HL-60 (cell line): Measurements from ENCODE around the gene DVL1.
A peak's percentile ranks its signal among the peaks of the same experiment; 100 is the strongest.

Experiments used
- DNase-seq, 2 experiments: peaks; one replicate each; pipeline ENCODE4 v3.0.0-alpha.2; 2010 to 2020; ENCODE audit warnings: low read depth in 1 of 2, low spot score in 1 of 2
- H3K27ac ChIP-seq: fragments of 250-450 bp; sonication (Bioruptor Pico); replicated peaks from 2 replicates; pipeline ENCODE4 v1.5.1; 2020; ENCODE audit warnings: mild to moderate bottlenecking, moderate library complexity
- H3K27me3 ChIP-seq: fragments of 250-450 bp; sonication (Bioruptor Pico); 2 replicates; pipeline ENCODE4 v1.5.1; 2021; ENCODE audit warnings: mild to moderate bottlenecking, moderate library complexity; ENCODE audit not compliant: insufficient read depth, poor library complexity, severe bottlenecking
- H3K4me3 ChIP-seq: replicated peaks from 2 replicates; pipeline ENCODE4 v1.5.1; 2011; ENCODE audit warnings: mild to moderate bottlenecking, control low read depth, low read length; ENCODE audit not compliant: insufficient read depth
- GABPA ChIP-seq: IDR thresholded peaks from 2 replicates; pipeline ENCODE4 v1.6.1; 2012; ENCODE audit warnings: low read depth
- POLR2AphosphoS5 ChIP-seq: IDR thresholded peaks from 2 replicates; pipeline ENCODE4 v1.6.1; 2012; ENCODE audit warnings: low read depth
- SPI1 ChIP-seq: IDR thresholded peaks from 2 replicates; pipeline ENCODE4 v1.6.1; 2012; ENCODE audit warnings: low read depth, mild to moderate bottlenecking, borderline replicate concordance
- TF ChIP-seq, protein P1 (sequence below): IDR thresholded peaks from 2 replicates; pipeline ENCODE4 v1.6.1; 2012; ENCODE audit warnings: low read depth; ENCODE audit not compliant: insufficient replicate concordance
- TF ChIP-seq, protein P2 (sequence below): IDR thresholded peaks from one replicate; pipeline ENCODE4 v1.5.1; 2011; ENCODE audit warnings: low read length, control low read depth, inconsistent platforms; ENCODE audit not compliant: insufficient read depth

Gene DVL1

DNA sequence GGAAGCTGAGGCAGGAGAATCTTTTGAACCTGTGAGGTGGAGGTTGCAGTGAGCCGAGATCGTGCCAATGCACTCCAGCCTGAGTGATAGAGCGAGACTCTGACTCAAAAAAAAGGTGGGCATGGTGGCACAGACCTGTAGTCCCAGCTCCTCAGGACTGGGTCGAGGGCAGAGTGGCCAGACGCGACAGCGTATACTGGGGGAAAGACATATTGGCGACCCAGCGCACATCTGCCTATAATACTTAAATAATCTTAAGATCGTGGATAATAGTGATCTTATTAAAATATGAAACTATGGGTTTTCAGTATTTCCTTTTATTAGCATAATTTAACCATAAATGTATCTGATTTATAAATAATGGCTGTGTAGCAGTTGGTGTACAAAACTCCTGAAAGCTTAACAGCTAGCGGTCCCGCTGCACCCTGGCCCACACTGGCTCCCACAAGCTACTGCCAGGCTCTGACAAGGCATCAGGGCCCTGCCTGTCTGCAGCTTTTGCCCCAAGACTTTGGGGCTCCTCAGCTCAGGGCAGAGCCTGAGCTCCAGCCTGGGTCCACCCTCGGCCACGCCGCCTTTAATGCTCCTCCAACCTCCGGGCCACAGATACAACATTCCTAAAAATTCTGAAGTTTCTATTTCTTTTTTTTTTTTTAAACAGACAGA lies 28.5 kb upstream of the DVL1 start:
- H3K27me3 ChIP-seq, result no peaks in the 10 kb centered on the region
- TF ChIP-seq, protein P1, sequence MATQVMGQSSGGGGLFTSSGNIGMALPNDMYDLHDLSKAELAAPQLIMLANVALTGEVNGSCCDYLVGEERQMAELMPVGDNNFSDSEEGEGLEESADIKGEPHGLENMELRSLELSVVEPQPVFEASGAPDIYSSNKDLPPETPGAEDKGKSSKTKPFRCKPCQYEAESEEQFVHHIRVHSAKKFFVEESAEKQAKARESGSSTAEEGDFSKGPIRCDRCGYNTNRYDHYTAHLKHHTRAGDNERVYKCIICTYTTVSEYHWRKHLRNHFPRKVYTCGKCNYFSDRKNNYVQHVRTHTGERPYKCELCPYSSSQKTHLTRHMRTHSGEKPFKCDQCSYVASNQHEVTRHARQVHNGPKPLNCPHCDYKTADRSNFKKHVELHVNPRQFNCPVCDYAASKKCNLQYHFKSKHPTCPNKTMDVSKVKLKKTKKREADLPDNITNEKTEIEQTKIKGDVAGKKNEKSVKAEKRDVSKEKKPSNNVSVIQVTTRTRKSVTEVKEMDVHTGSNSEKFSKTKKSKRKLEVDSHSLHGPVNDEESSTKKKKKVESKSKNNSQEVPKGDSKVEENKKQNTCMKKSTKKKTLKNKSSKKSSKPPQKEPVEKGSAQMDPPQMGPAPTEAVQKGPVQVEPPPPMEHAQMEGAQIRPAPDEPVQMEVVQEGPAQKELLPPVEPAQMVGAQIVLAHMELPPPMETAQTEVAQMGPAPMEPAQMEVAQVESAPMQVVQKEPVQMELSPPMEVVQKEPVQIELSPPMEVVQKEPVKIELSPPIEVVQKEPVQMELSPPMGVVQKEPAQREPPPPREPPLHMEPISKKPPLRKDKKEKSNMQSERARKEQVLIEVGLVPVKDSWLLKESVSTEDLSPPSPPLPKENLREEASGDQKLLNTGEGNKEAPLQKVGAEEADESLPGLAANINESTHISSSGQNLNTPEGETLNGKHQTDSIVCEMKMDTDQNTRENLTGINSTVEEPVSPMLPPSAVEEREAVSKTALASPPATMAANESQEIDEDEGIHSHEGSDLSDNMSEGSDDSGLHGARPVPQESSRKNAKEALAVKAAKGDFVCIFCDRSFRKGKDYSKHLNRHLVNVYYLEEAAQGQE, result no peak
- TF ChIP-seq, protein P2, sequence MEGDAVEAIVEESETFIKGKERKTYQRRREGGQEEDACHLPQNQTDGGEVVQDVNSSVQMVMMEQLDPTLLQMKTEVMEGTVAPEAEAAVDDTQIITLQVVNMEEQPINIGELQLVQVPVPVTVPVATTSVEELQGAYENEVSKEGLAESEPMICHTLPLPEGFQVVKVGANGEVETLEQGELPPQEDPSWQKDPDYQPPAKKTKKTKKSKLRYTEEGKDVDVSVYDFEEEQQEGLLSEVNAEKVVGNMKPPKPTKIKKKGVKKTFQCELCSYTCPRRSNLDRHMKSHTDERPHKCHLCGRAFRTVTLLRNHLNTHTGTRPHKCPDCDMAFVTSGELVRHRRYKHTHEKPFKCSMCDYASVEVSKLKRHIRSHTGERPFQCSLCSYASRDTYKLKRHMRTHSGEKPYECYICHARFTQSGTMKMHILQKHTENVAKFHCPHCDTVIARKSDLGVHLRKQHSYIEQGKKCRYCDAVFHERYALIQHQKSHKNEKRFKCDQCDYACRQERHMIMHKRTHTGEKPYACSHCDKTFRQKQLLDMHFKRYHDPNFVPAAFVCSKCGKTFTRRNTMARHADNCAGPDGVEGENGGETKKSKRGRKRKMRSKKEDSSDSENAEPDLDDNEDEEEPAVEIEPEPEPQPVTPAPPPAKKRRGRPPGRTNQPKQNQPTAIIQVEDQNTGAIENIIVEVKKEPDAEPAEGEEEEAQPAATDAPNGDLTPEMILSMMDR, result no peak
- no peak for TF ChIP-seq SPI1
- TF ChIP-seq POLR2AphosphoS5, result no peak
- no peak for TF ChIP-seq GABPA
- H3K4me3 ChIP-seq, result no peak overlapping the region
- H3K27ac ChIP-seq, result no peak overlapping the region
- DNase-seq, result no peak

DNA sequence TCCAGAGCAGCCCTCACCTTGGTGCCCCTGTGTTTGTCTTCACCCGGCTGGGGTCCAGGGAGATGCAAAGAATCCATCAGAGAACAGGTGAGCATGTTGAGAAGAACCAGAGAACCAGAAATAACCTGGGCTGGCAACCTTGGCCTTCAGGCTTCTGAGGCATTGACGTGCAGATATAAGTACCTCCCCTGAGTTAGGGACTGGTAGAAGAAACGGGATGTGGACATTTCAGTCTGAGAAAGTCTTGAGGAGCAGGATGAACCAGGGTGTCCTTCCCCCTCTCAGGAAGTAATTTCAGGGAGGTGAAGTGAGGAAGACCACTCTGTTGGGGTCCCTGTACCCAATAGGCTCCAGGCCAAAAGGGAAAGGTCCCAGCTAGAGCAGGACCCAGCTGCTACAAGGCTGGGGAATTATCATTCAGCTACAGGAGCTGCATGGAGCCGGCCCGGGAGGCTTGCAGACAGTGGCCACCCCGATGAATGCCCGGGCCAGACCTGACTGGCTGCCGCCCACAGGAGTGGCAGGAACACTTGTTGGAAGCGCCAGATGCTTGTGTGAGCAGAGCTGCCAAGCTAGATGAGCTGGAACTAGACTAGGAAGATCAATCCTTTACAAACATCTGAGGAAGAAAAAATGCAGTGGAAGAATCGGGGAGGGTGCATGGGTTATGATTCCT lies 27.5 kb upstream of the DVL1 start:
- Histone ChIP-seq H3K4me3 (no peak overlapping the region; the same call in 1 of the 2 replicates), H3K27ac (peak overlapping the region; percentile 91), H3K27me3 (no peaks in the 10 kb centered on the region)
- no peak for DNase-seq
- TF ChIP-seq POLR2AphosphoS5 (no peak), SPI1 (no peak), GABPA (no peak)
- TF ChIP-seq, protein P1, result no peak

DNA sequence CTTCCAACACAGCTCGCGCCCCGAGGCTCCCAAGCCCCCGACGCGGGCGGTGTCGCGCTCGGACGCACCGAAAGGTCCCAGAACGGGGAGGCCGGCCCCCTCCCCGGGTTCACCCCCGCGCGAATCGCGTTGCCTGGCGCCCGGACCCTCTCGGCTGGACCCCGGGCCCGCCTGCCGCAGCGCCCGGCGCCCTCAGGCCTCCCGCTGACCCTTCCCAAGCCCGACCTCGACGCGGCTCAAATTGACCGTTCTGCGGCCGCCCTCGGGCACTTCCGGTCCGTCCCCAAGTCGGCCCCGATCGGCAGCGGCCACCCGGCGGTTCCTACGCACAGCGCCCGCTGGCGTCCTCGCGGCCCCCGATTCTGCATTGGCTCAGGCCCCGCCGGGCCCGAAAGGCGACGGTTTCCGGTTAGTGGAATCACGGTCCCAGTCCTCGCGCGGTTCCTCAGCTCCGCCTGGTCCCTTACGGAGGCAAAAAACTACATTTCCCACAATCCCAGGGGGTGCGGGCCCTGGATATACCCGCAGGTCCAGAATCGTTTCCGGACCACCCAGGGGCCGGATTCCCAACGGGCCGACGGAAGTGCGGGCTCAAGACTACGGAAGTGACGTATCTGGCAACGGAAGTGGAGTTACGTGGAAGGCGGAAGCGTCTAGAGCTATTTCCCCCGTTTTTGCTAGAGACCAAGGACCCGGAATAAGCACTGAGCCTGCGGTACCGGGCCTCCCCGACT lies 25.9 kb upstream of the DVL1 start, which contains the start of gene AURKAIP1:
Gene AURKAIP1 (minus strand): TSS at position 279 of the 734 bp plus-strand sequence. CDS start 451 bp downstream, outside the sequence.
- H3K27me3 ChIP-seq, result no peaks in the 10 kb centered on the region
- H3K27ac ChIP-seq, result peak within 1 kb of the TSS; percentile 91
- H3K4me3 ChIP-seq, result peak within 1 kb of the TSS; percentile 98
- peak; percentile 99 to 100 for DNase-seq
- TF ChIP-seq POLR2AphosphoS5, result peak; percentile 76
- TF ChIP-seq GABPA, result peak; percentile 99
- TF ChIP-seq, protein P1, result no peak
- TF ChIP-seq SPI1, result peak; percentile 81; the same call in 1 of the 2 replicates
- TF ChIP-seq, protein P2, result no peak
